Transverse colon (tissue), 4 donors: ENCODE measurements around the gene TMEM45B. TPM values are rescaled to one million over a fixed set of nuclear protein-coding genes. Genes with fewer than 3 reads are reported as not detected.

ENCODE experiments used
- DNase-seq: peaks from one replicate; pipeline ENCODE4 v3.0.0-alpha.2; 2019
- H3K27ac ChIP-seq, 4 donors: fragments of 200-600 bp; sonication (generic); 2 replicates each; pipeline ENCODE4 v1.5.1; 2016 to 2018; ENCODE audit warnings: inconsistent platforms in 4 of 4
- H3K27me3 ChIP-seq: fragments of 200-600 bp; sonication (generic); 2 replicates; pipeline ENCODE4 v1.5.1; 2017; ENCODE audit warnings: inconsistent platforms
- H3K36me3 ChIP-seq, 4 donors: fragments of 200-600 bp; sonication (generic); 2 replicates each; pipeline ENCODE4 v1.5.1; 2017 to 2019; ENCODE audit warnings: inconsistent platforms in 4 of 4
- H3K4me1 ChIP-seq, 4 donors: fragments of 200-600 bp; sonication (generic); 2 replicates each; pipeline ENCODE4 v1.5.1; 2017 to 2020; ENCODE audit warnings: inconsistent platforms in 4 of 4
- H3K4me3 ChIP-seq, 4 donors: fragments of 200-600 bp; sonication (generic); 1 replicate in 1 of 4; 2 replicates in 3 of 4; pipeline versions ENCODE4 v1.5.1 to v1.6.1; 2017 to 2019; ENCODE audit warnings: inconsistent platforms in 4 of 4
- H3K9me3 ChIP-seq, 2 donors: fragments of 200-600 bp; sonication (generic); 2 replicates each; pipeline ENCODE4 v1.5.1; 2017 to 2019; ENCODE audit warnings: inconsistent platforms in 2 of 2
- CTCF ChIP-seq, 5 experiments: fragments of 200-600 bp in 3 of 5; fragments of 450-650 bp in 2 of 5; sonication (generic) in 3 of 5; IDR thresholded peaks; 1 replicate in 2 of 5; 2 replicates in 3 of 5; pipeline ENCODE4 v1.5.1; 2016 to 2017; ENCODE audit warnings: antibody characterized with exemption in 5 of 5, inconsistent platforms in 3 of 5, mild to moderate bottlenecking in 2 of 5, moderate library complexity in 1 of 5
- EP300 ChIP-seq: sonication (generic); formaldehyde crosslinking; IDR thresholded peaks from one replicate; pipeline ENCODE4 v1.6.1; 2017; ENCODE audit warnings: antibody characterized with exemption, low read depth
- POLR2A ChIP-seq: fragments of 450-650 bp; IDR thresholded peaks from one replicate; pipeline ENCODE4 v1.6.1; 2016; ENCODE audit warnings: antibody characterized with exemption, mild to moderate bottlenecking, moderate library complexity
- POLR2AphosphoS5 ChIP-seq, 3 donors: sonication (generic); formaldehyde crosslinking; IDR thresholded peaks; one replicate each; pipeline ENCODE4 v1.6.1; 2016; ENCODE audit warnings: antibody characterized with exemption in 3 of 3
- WGBS, 2 donors: methylation state at CpG; one replicate each; pipeline ENCODE4 v1.1.5; 2018; ENCODE audit warnings: low coverage in 1 of 2; 5-methylcytosine and 5-hydroxymethylcytosine counted together
- in situ Hi-C, 4 donors: fragments of 200-750 bp; cut with MboI; loops; one replicate each; pipeline versions ENCODE4 v1.15.0 to v1.15.1; 2017; ENCODE audit warnings: low sequenced_read_pairs in 3 of 4, low pct_ligation_motif_present in 1 of 4, low pct_unique_long_range_greater_than_20kb in 1 of 4
- intact Hi-C: fragments of 100-400 bp; cut with DNase I; formaldehyde crosslinking; loops from one replicate; pipeline ENCODE4 v1.15.1; 2023; ENCODE audit warnings: low total_unique reads
- total RNA-seq, 4 donors: library from RNA; depleted of rRNA; stranded (reverse); fragments of >200 nt; gene quantifications; one replicate each; pipeline ENCODE4 v1.1.0, GENCODE V29; 2016

TMEM45B gene
- total RNA-seq, 4 donors from 2014 or later = 42.2 to 336 (median 205) TPM

- no peak for TF ChIP-seq POLR2AphosphoS5 (IDR thresholded peaks at IDR 0.05)
- TF ChIP-seq CTCF (IDR thresholded peaks at IDR 0.05) = peak; percentile 12 to 50 (median 46)
- no peaks in the 10 kb centered on the region for H3K27me3 ChIP-seq
- H3K4me1 ChIP-seq = no peaks in the 10 kb centered on the region
- no peak overlapping the region for H3K4me3 ChIP-seq
- no peak overlapping the region for H3K27ac ChIP-seq
- peaks cover 0 to 88% (median 43%) of the 10 kb centered on the region in 4 donors for H3K36me3 ChIP-seq
- H3K9me3 ChIP-seq = no peaks in the 10 kb centered on the region
- in situ Hi-C loops = no loop called here
- DNase-seq = no peak
- 71 to 76% methylated on average over 2 to 9 of the region's 9 CpGs for WGBS, 2 donors
- intact Hi-C loops = no loop called here
Observed at GRCh38 chr11:129881570-129882170, 66.0 kb downstream of the TMEM45B start.

GRCh38 chr11:129884581-129884980 is 68.9 kb downstream of the TMEM45B start:
- Histone ChIP-seq H3K4me3 (no peak overlapping the region), H3K36me3 (peaks cover 0 to 88% (median 43%) of the 10 kb centered on the region in 4 donors), H3K27ac (no peak overlapping the region), H3K27me3 (no peaks in the 10 kb centered on the region), H3K9me3 (no peaks in the 10 kb centered on the region), H3K4me1 (no peaks in the 10 kb centered on the region)
- in situ Hi-C loops = no loop called here
- no peak for DNase-seq
- TF ChIP-seq CTCF (IDR thresholded peaks at IDR 0.05) = no peak
- TF ChIP-seq POLR2A = no peak
- no peak for TF ChIP-seq POLR2AphosphoS5 (IDR thresholded peaks at IDR 0.05)
- no peak for TF ChIP-seq EP300
- WGBS, 2 donors = 98% methylated on average over 8 of the region's 8 CpGs; no CpG with 5 or more reads in 1 of the 2 donors
- intact Hi-C loops = no loop called here

GRCh38 chr11:129885381-129885780 is 69.7 kb downstream of the TMEM45B start:
- Histone ChIP-seq H3K27me3 (no peaks in the 10 kb centered on the region), H3K4me1 (no peaks in the 10 kb centered on the region), H3K36me3 (peaks cover 0 to 85% (median 40%) of the 10 kb centered on the region in 4 donors), H3K9me3 (no peaks in the 10 kb centered on the region), H3K27ac (no peak overlapping the region), H3K4me3 (no peak overlapping the region)
- in situ Hi-C loops = no loop called here
- WGBS, 2 donors = 91 to 100% methylated on average over 1 to 12 of the region's 12 CpGs
- no peak for TF ChIP-seq CTCF (IDR thresholded peaks at IDR 0.05)
- TF ChIP-seq EP300 = no peak
- no peak for TF ChIP-seq POLR2AphosphoS5 (IDR thresholded peaks at IDR 0.05)
- TF ChIP-seq POLR2A = no peak
- no peak for DNase-seq
- intact Hi-C loops = no loop called here

GRCh38 chr11:129888451-129888850 is 72.8 kb downstream of the TMEM45B start:
- Histone ChIP-seq H3K27me3 (no peaks in the 10 kb centered on the region), H3K27ac (no peak overlapping the region), H3K4me3 (no peak overlapping the region), H3K4me1 (peaks cover 0 to under 1% (median under 1%) of the 10 kb centered on the region in 4 donors), H3K9me3 (no peaks in the 10 kb centered on the region), H3K36me3 (peaks cover 0 to 66% (median 33%) of the 10 kb centered on the region in 4 donors)
- in situ Hi-C loops = no loop called here
- no peak for DNase-seq
- intact Hi-C loops = no loop called here
- TF ChIP-seq POLR2A (no peak), POLR2AphosphoS5 (IDR thresholded peaks at IDR 0.05) (no peak), EP300 (no peak), CTCF (IDR thresholded peaks at IDR 0.05) (no peak)
- WGBS, 2 donors = 82 to 88% methylated on average over 4 to 5 of the region's 5 CpGs
